Keratinocyte (primary cell): Measurements from ENCODE around the gene SLC25A5. TPM values are rescaled to one million over a fixed set of nuclear protein-coding genes. Genes with fewer than 3 reads are reported as not detected.

Source experiments
- DNase-seq: peaks from one replicate; pipeline ENCODE4 v3.0.0-alpha.2; 2011; ENCODE audit warnings: low read depth, missing footprints, low spot score
- FAIRE-seq: peaks from 2 replicates; lab custom pipeline; 2011; peaks lifted over from hg19 to GRCh38; lab: Jason Lieb, UNC
- H2AFZ ChIP-seq: 2 replicates; pipeline ENCODE4 v1.6.0; 2012; ENCODE audit warnings: low read length, control low read depth, inconsistent platforms; ENCODE audit not compliant: control insufficient read depth
- H3K27ac ChIP-seq: 2 replicates; pipeline ENCODE4 v1.5.1; 2011; ENCODE audit warnings: low read length; ENCODE audit not compliant: control insufficient read depth, insufficient read depth
- H3K27me3 ChIP-seq: 3 replicates; pipeline ENCODE4 v1.6.0; 2011; ENCODE audit warnings: low read length; ENCODE audit not compliant: control insufficient read depth, insufficient read depth; ENCODE audit errors: extremely low read depth
- H3K36me3 ChIP-seq, 2 experiments: 2 replicates in 1 of 2; 3 replicates in 1 of 2; pipeline ENCODE4 v1.5.1; 2011; ENCODE audit warnings: low read length in 2 of 2, mild to moderate bottlenecking in 1 of 2; ENCODE audit not compliant: control insufficient read depth in 2 of 2, insufficient read depth in 2 of 2; ENCODE audit errors: extremely low read depth in 1 of 2
- H3K4me1 ChIP-seq: 3 replicates; pipeline ENCODE4 v1.5.1; 2011; ENCODE audit warnings: low read length; ENCODE audit not compliant: control insufficient read depth, insufficient read depth; ENCODE audit errors: extremely low read depth
- H3K4me2 ChIP-seq: 3 replicates; pipeline ENCODE4 v1.6.0; 2011; ENCODE audit warnings: low read depth, low read length; ENCODE audit not compliant: control insufficient read depth, insufficient read depth; ENCODE audit errors: extremely low read depth
- H3K4me3 ChIP-seq, 3 experiments: fragments of 200-600 bp in 1 of 3; sonication (generic) in 1 of 3; 2 replicates in 2 of 3; 3 replicates in 1 of 3; pipeline ENCODE4 v1.5.1; 2011 to 2016; ENCODE audit warnings: low read length in 3 of 3, mild to moderate bottlenecking in 3 of 3, control low read depth in 2 of 3, inconsistent platforms in 1 of 3, low read depth in 1 of 3, mixed read lengths in 1 of 3, mixed run types in 1 of 3, moderate library complexity in 1 of 3; ENCODE audit not compliant: control insufficient read depth in 2 of 3, insufficient read depth in 2 of 3; ENCODE audit errors: extremely low read depth in 1 of 3
- H3K79me2 ChIP-seq: 2 replicates; pipeline ENCODE4 v1.6.0; 2012; ENCODE audit warnings: low read length; ENCODE audit not compliant: control insufficient read depth, insufficient read depth
- H3K9ac ChIP-seq: 3 replicates; pipeline ENCODE4 v1.6.0; 2011; ENCODE audit warnings: low read length; ENCODE audit not compliant: control insufficient read depth, insufficient read depth; ENCODE audit errors: extremely low read depth
- H3K9me1 ChIP-seq: 3 replicates; pipeline ENCODE4 v1.6.0; 2011; ENCODE audit warnings: low read length; ENCODE audit not compliant: control insufficient read depth, insufficient read depth; ENCODE audit errors: extremely low read depth
- H3K9me3 ChIP-seq: 2 replicates; pipeline ENCODE4 v1.5.1; 2012; ENCODE audit warnings: low read depth, low read length; ENCODE audit not compliant: control insufficient read depth
- H4K20me1 ChIP-seq: 3 replicates; pipeline ENCODE4 v1.6.0; 2011; ENCODE audit warnings: low read length; ENCODE audit not compliant: control insufficient read depth, insufficient read depth; ENCODE audit errors: extremely low read depth
- CTCF ChIP-seq, 3 experiments: IDR thresholded peaks in 1 of 3; conservative IDR thresholded peaks in 1 of 3; optimal IDR thresholded peaks in 1 of 3; 2 replicates in 2 of 3; 3 replicates in 1 of 3; pipeline versions ENCODE3 to v1.5.1; 2011; ENCODE audit warnings: low read length in 3 of 3, mild to moderate bottlenecking in 3 of 3, moderate library complexity in 2 of 3, control low read depth in 1 of 3, inconsistent platforms in 1 of 3; ENCODE audit not compliant: insufficient read depth in 2 of 3; ENCODE audit errors: extremely low read depth in 1 of 3
- EZH2 ChIP-seq: IDR thresholded peaks from one replicate; pipeline ENCODE4 v1.6.1; 2012; ENCODE audit warnings: inconsistent platforms, mild to moderate bottlenecking, low read length, moderate library complexity
- dilution Hi-C: fragments of 300-500 bp; cut with MboI; formaldehyde crosslinking; loops from one replicate; pipeline ENCODE4 v1.7.0; 2020; ENCODE audit warnings: low sequenced_read_pairs; ENCODE audit not compliant: extremely low pct_ligation_motif_present
- polyA plus RNA-seq, 5 experiments: library from polyadenylated mRNA; depleted of rRNA in 3 of 5; stranded (reverse) in 3 of 5; stranded (forward) in 1 of 5; unstranded in 1 of 5; fragments of >200 nt; gene quantifications; 1 replicate in 1 of 5; 2 replicates in 3 of 5; 3 replicates in 1 of 5; pipeline versions ENCODE4 v1.2.1 to v1.2.3, GENCODE V29; 2011 to 2012; ENCODE audit warnings: missing spikeins in 2 of 5, low read depth in 1 of 5, low replicate concordance in 1 of 5

The SLC25A5 gene
- polyA plus RNA-seq, 1 donor (not counting 4 experiments of a cell fraction or from before 2014, with no cell fraction given): 447 TPM

- Histone ChIP-seq H3K4me2 (peak overlapping the region; percentile 80), H3K27me3 (no peaks in the 10 kb centered on the region), H3K9me1 (no peaks in the 10 kb centered on the region), H3K9me3 (no peaks in the 10 kb centered on the region), H2AFZ (peak overlapping the region; percentile 46), H3K4me1 (no peaks in the 10 kb centered on the region), H4K20me1 (peaks cover 7% of the 10 kb centered on the region), H3K79me2 (peaks cover 9% of the 10 kb centered on the region), H3K4me3 (peak overlapping the region; percentile 77 to 82 (median 77)), H3K9ac (peak overlapping the region; percentile 87), H3K27ac (peak overlapping the region; percentile 69), H3K36me3 (peaks cover 0 to 9% of the 10 kb centered on the region in 2 experiments)
- no peak for FAIRE-seq
- dilution Hi-C loops: no loop called here
- TF ChIP-seq CTCF (optimal IDR thresholded peaks at IDR 0.05 in 1 of 3, IDR thresholded peaks at IDR 0.05 in 1 of 3, conservative IDR thresholded peaks at IDR 0.05 in 1 of 3; ENCODE audit: extremely low read depth in 1 of 3, insufficient read depth in 2 of 3, low read length in 3 of 3): peak; percentile 36 to 73 (median 69)
- no peak for TF ChIP-seq EZH2
- no peak for DNase-seq
These were observed 488 bp downstream of the SLC25A5 start for GRCh38 chrX:119468551-119469312.

GRCh38 chrX:119469313-119469635 lies 1.0 kb downstream of the SLC25A5 start:
- no peaks in the 10 kb centered on the region for H3K4me1 ChIP-seq
- DNase-seq (no peak), FAIRE-seq (no peak)
- peak overlapping the region; percentile 72 for H3K9ac ChIP-seq
- no peaks in the 10 kb centered on the region for H3K27me3 ChIP-seq
- H3K27ac ChIP-seq: peak overlapping the region; percentile 43
- H3K79me2 ChIP-seq: peaks cover 9% of the 10 kb centered on the region
- dilution Hi-C loops: no loop called here
- H2AFZ ChIP-seq: no peak overlapping the region
- H3K9me1 ChIP-seq: no peaks in the 10 kb centered on the region
- H3K36me3 ChIP-seq: peaks cover 0 to 9% of the 10 kb centered on the region in 2 experiments
- H3K9me3 ChIP-seq: no peaks in the 10 kb centered on the region
- H3K4me3 ChIP-seq: peak overlapping the region; percentile 77 to 82 (median 77)
- peak overlapping the region; percentile 80 for H3K4me2 ChIP-seq
- TF ChIP-seq EZH2 (no peak), CTCF (optimal IDR thresholded peaks at IDR 0.05 in 1 of 3, IDR thresholded peaks at IDR 0.05 in 1 of 3, conservative IDR thresholded peaks at IDR 0.05 in 1 of 3; ENCODE audit: extremely low read depth in 1 of 3, insufficient read depth in 2 of 3, low read length in 3 of 3) (peak in 1 of 3 experiments; percentile 3)
- peaks cover 7% of the 10 kb centered on the region for H4K20me1 ChIP-seq
